Endodermal cell (in vitro differentiated cells): ENCODE results near the gene ITGA4. TPM values are rescaled to one million over a fixed set of nuclear protein-coding genes. Genes with fewer than 3 reads are reported as not detected.

Experiments
- DNase-seq: peaks from one replicate; pipeline ENCODE4 v3.0.0-alpha.2; 2017
- H3K27ac ChIP-seq: 2 replicates; pipeline ENCODE4 v1.5.1; 2013; ENCODE audit warnings: mild to moderate bottlenecking, low read depth, low read length, moderate library complexity
- H3K27me3 ChIP-seq: 2 replicates; pipeline ENCODE4 v1.6.1; 2013; ENCODE audit warnings: mild to moderate bottlenecking, low read length, moderate library complexity; ENCODE audit not compliant: insufficient read depth, control insufficient read depth, poor library complexity, severe bottlenecking
- H3K36me3 ChIP-seq: 2 replicates; pipeline ENCODE4 v1.7.0; 2013; ENCODE audit warnings: mild to moderate bottlenecking, low read length, moderate library complexity; ENCODE audit not compliant: control insufficient read depth, insufficient read depth
- H3K4me1 ChIP-seq: one replicate; pipeline ENCODE4 v1.7.0; 2013; ENCODE audit warnings: low read length; ENCODE audit not compliant: control insufficient read depth, insufficient read depth
- H3K4me3 ChIP-seq: 2 replicates; pipeline ENCODE4 v1.5.1; 2013; ENCODE audit warnings: mild to moderate bottlenecking, low read length, moderate library complexity
- H3K9ac ChIP-seq: 2 replicates; pipeline ENCODE4 v1.6.1; 2013; ENCODE audit warnings: mild to moderate bottlenecking, low read length, moderate library complexity; ENCODE audit not compliant: poor library complexity, severe bottlenecking; ENCODE audit errors: extremely low read depth
- H3K9me3 ChIP-seq: 2 replicates; pipeline ENCODE4 v1.6.1; 2013; ENCODE audit warnings: mild to moderate bottlenecking, low read length, moderate library complexity; ENCODE audit not compliant: control insufficient read depth
- H3K27ac Mint-ChIP-seq: 2 replicates; pipeline ENCODE4 v1.8.0; 2020; ENCODE audit warnings: mixed read lengths
- H3K27me3 Mint-ChIP-seq: 2 replicates; pipeline ENCODE4 v1.8.0; 2021; ENCODE audit warnings: mild to moderate bottlenecking, mixed read lengths; ENCODE audit not compliant: insufficient read depth
- H3K36me3 Mint-ChIP-seq: 2 replicates; pipeline ENCODE4 v1.8.0; 2020; ENCODE audit warnings: low read depth, mixed read lengths
- H3K4me1 Mint-ChIP-seq: 2 replicates; pipeline ENCODE4 v1.8.0; 2020; ENCODE audit warnings: mixed read lengths
- H3K4me3 Mint-ChIP-seq: 2 replicates; pipeline ENCODE4 v1.8.0; 2020; ENCODE audit warnings: mild to moderate bottlenecking, moderate library complexity, mixed read lengths
- H3K9me3 Mint-ChIP-seq: 2 replicates; pipeline ENCODE4 v1.8.0; 2020; ENCODE audit warnings: mild to moderate bottlenecking, mixed read lengths
- CTCF ChIP-seq: fragments of 200-600 bp; sonication (generic); conservative IDR thresholded peaks from 2 replicates; pipeline ENCODE4 v1.5.0; 2021; ENCODE audit warnings: antibody characterized with exemption, mild to moderate bottlenecking
- WGBS, 2 experiments: methylation state at CpG; one replicate each; pipeline versions ENCODE4 v1.1.5 to v1.1.7; 2013; ENCODE audit warnings: missing lambda C conversion rate in 2 of 2, mixed read lengths in 1 of 2; ENCODE audit not compliant: insufficient coverage in 1 of 2, insufficient read length in 1 of 2; 5-methylcytosine and 5-hydroxymethylcytosine counted together
- total RNA-seq, 2 donors: library from RNA; stranded (reverse); fragmentation: NEBNext Ultra II Directional in 1 of 2; extraction: Animal tissue kit (Norgen Biotek cat#: 25700) in 1 of 2; gene quantifications; 2 replicates in 1 of 2; 3 replicates in 1 of 2; pipeline ENCODE4 v1.2.1, GENCODE V29; 2021

Gene ITGA4
- total RNA-seq, 2 donors from 2014 or later, result 1.3 to 2.4 TPM

DNA sequence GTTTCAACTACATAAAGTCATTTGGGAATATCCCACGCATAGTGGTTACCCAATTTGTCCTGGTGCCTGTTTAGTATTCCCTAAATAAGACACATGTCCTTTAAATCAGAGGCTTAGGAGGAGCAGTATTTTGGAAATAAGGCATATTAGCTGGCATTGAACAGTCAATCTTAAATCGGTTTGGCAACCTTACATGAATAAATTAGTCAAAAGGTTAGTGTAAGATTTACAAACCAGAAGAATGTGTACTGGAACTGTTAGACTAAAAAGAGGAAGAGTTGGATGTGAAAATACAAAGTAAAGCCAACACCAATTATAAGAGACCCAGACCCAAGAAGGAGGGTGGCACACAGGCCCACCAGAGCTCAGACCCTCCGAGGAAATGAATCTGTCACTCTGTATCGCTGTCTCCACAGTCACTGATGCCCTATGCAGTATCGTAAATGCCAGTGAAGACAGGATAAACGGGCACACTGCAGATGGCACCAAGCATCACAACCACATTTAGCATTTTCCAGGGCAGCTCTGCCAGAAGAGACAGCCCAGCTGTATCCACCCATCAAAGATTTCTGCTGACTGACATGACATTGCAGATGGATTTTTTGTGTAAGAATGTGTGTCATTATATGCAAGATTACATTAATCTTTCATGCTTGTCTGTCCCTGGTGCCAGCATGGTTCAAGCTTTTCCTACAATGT is 109.3 kb downstream of the ITGA4 start:
- peaks cover 15% of the 10 kb centered on the region for H3K27me3 ChIP-seq
- TF ChIP-seq CTCF, result no peak
- Mint-ChIP-seq H3K4me3 (no peak overlapping the region), H3K27me3 (peaks cover 8% of the 10 kb centered on the region), H3K27ac (no peak overlapping the region), H3K9me3 (no peaks in the 10 kb centered on the region), H3K4me1 (peaks cover 16% of the 10 kb centered on the region), H3K36me3 (no peaks in the 10 kb centered on the region)
- DNase-seq, result no peak
- WGBS, 2 experiments, result 89 to 96% methylated on average over 4 to 6 of the region's 6 CpGs
- no peak overlapping the region for H3K4me3 ChIP-seq
- H3K4me1 ChIP-seq, result peaks cover 7% of the 10 kb centered on the region
- peaks cover 7% of the 10 kb centered on the region for H3K9me3 ChIP-seq
- H3K9ac ChIP-seq, result no peak overlapping the region
- H3K36me3 ChIP-seq, result no peaks in the 10 kb centered on the region
- H3K27ac ChIP-seq, result no peak overlapping the region

GRCh38 chr2:181570059-181570458 is 112.9 kb downstream of the ITGA4 start:
- Histone ChIP-seq H3K9ac (no peak overlapping the region), H3K4me3 (no peak overlapping the region), H3K27ac (no peak overlapping the region), H3K27me3 (peaks cover 33% of the 10 kb centered on the region), H3K4me1 (peaks cover 7% of the 10 kb centered on the region), H3K9me3 (no peaks in the 10 kb centered on the region), H3K36me3 (no peaks in the 10 kb centered on the region)
- TF ChIP-seq CTCF, result no peak
- peaks cover 20% of the 10 kb centered on the region for H3K27me3 Mint-ChIP-seq
- no peak overlapping the region for H3K27ac Mint-ChIP-seq
- DNase-seq, result no peak
- H3K9me3 Mint-ChIP-seq, result no peaks in the 10 kb centered on the region
- 90% methylated on average over 2 of the region's 2 CpGs for WGBS, 2 experiments
- H3K36me3 Mint-ChIP-seq, result no peaks in the 10 kb centered on the region
- peaks cover 21% of the 10 kb centered on the region for H3K4me1 Mint-ChIP-seq
- H3K4me3 Mint-ChIP-seq, result no peak overlapping the region

DNA sequence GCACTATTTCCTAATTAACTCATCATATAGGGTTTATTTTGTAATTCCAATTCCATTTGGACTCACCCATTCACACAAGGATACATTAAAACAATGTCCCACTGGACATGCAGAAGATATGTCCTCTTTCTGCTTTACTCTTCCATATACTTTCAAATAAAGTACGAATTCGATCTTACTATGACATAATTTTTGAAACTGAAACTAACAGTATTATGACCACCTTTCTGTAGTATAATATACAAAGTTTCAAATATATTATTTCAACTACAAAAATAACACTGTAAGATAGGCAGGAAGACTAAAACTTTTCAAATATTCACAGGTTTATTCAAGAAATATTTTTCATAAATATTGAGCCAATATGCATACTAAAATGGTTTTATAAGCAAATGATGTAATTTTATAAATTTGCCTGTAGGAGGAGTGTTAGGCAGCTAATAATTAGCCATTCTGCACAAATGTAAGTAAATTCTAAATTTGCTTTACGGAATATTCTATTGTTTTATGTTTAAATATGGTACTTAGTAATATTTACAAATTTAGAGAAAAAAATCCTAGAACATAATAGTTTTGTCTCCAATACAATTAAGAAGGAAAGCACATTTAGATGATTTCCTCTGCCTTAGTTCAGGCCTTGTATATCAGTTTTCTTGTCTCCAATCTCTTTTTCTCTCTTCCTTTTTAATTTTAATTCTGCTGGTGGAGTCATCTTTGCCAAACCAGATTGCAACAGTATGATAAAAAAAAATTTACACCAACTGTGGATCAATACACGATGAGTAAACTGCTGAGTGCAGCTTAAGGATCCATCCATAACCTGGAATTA is 113.9 kb downstream of the ITGA4 start:
- Histone ChIP-seq H3K9ac (no peak overlapping the region), H3K36me3 (no peaks in the 10 kb centered on the region), H3K27me3 (peaks cover 43% of the 10 kb centered on the region), H3K4me1 (peaks cover 7% of the 10 kb centered on the region), H3K4me3 (no peak overlapping the region), H3K27ac (no peak overlapping the region), H3K9me3 (no peaks in the 10 kb centered on the region)
- Mint-ChIP-seq H3K36me3 (no peaks in the 10 kb centered on the region), H3K9me3 (no peaks in the 10 kb centered on the region), H3K27ac (no peak overlapping the region), H3K27me3 (peaks cover 20% of the 10 kb centered on the region), H3K4me1 (peaks cover 21% of the 10 kb centered on the region), H3K4me3 (no peak overlapping the region)
- DNase-seq, result no peak
- 94 to 100% methylated on average over 2 to 4 of the region's 4 CpGs for WGBS, 2 experiments
- peak; percentile 44 for TF ChIP-seq CTCF
